Astrocyte of the cerebellum (primary cell): ENCODE results near the gene FOXP1.
A peak's percentile ranks its signal among the peaks of the same experiment; 100 is the strongest.

ENCODE experiments used
- DNase-seq: peaks from one replicate; pipeline ENCODE4 v3.0.0-alpha.2; 2011; ENCODE audit warnings: low read depth
- H3K4me3 ChIP-seq: 2 replicates; pipeline ENCODE4 v1.5.1; 2011; ENCODE audit warnings: mild to moderate bottlenecking, low read depth, low read length, moderate library complexity
- CTCF ChIP-seq: IDR thresholded peaks from 2 replicates; pipeline ENCODE4 v1.5.1; 2012; ENCODE audit warnings: low read length, low read depth, moderate library complexity, mild to moderate bottlenecking; ENCODE audit errors: missing control alignments
- in situ Hi-C: cut with HindIII; loops from 2 replicates; pipeline ENCODE4 v1.10.0; 2017; ENCODE audit warnings: low sequenced_read_pairs

Gene FOXP1

DNA sequence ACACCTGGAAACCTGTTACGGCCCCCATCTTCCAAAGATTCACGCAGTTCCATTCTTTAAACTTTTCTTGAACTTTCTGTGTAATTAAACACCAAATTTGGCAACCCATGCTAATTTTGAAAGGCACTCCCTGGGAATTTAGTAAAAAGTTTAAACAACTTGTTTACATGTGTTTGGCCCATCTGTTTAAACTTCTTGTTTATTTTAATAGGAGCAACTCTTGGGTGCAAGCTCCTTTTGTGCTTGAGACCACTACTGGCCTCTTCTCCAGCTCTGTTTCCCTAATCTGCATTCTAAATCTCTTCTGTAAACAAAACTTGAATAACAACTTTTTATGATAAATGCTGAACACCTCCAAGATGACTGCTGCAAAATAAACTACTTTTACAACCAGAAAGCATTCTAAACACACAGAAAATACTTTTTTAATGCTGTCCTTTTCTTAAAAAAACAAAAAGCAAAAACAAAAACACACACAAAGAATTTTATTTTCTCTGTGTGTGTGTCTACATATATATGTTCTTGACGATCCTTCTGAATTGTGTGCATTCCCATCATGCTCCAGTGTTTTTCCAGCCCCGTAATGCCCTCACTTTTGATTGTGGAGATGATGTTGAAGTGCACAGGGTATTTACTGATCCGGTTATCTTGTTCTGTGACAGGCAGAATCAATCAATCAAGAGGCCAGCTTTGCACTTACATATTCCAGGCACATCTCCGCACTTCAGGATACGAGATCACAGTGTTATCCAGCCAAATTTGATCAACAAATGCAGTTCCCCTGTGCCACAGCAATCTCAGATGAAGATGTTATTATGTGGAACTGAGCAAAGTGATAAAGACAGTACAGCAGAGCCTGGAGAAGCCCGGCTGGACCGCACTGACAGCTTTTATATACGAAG is 416.9 kb downstream of the FOXP1 start:
- in situ Hi-C loops: no loop called here
- DNase-seq: no peak
- TF ChIP-seq CTCF: no peak

GRCh38 chr3:71164881-71165280 is 418.6 kb downstream of the FOXP1 start:
- no peak for TF ChIP-seq CTCF
- H3K4me3 ChIP-seq: no peak overlapping the region
- no peak for DNase-seq
- in situ Hi-C loops: no loop called here

More for the DNA sequence above, 416.9 kb downstream of the FOXP1 start:
- no peak overlapping the region for H3K4me3 ChIP-seq

- in situ Hi-C loops: no loop called here
- no peak for DNase-seq
- H3K4me3 ChIP-seq: no peak overlapping the region
- TF ChIP-seq CTCF: no peak
These were observed 420.2 kb downstream of the FOXP1 start for GRCh38 chr3:71163198-71163918.

- TF ChIP-seq CTCF: no peak
- in situ Hi-C loops: no loop called here
- H3K4me3 ChIP-seq: no peak overlapping the region
- DNase-seq: no peak
These were observed 421.3 kb downstream of the FOXP1 start for GRCh38 chr3:71162221-71162620.

- DNase-seq: peak; percentile 51
- in situ Hi-C loops: no loop called here
- no peak for TF ChIP-seq CTCF
- H3K4me3 ChIP-seq: no peak overlapping the region
These were observed 422.6 kb downstream of the FOXP1 start for GRCh38 chr3:71160785-71161546.

DNA sequence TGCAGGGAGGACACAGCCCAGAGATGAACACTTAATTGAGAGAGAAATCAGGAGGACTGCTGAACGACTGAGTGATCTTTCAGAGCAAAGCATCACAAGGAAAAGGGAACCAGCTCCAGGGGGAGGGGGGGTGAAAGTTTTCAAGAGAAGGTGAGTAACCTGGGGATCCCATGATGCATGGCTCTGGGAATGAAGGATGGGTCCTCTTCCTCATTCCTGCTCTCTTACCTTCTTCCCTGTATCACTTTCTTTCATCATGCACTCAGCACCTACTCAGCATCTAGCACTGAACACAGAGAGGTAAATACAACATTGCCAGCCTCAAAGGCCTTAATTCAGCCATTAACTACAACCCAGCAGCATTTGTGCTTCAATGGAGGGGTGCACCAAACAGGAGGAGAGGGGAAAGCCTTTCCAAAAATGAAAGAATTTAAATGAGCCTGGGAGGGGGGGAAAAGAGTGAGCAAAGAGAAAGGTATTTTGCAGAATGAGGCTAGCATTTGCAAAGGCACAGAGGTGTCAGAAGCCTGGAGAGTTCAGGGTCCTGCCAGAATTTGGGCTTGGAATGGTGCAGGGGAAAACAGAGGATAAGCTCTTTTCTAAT is 427.4 kb downstream of the FOXP1 start:
- in situ Hi-C loops: no loop called here
- H3K4me3 ChIP-seq: no peak overlapping the region
- no peak for DNase-seq
- TF ChIP-seq CTCF: no peak
